22Rv1 (cell line): ENCODE results near the gene CDK6.
"Not testable (repeated sequence)": the region's sequence is repeated elsewhere in the genome, so short reads cannot be mapped to it uniquely, and the experiment has no call there.

Experiments
- H3K27ac ChIP-seq: fragments of 450-650 bp; 2 replicates; pipeline ENCODE4 v1.5.1; 2017
- CTCF ChIP-seq: fragments of 450-650 bp; IDR thresholded peaks from 2 replicates; pipeline ENCODE4 v1.5.1; 2017; ENCODE audit warnings: mild to moderate bottlenecking
- ZFX ChIP-seq: fragments of 450-650 bp; IDR thresholded peaks from 2 replicates; pipeline ENCODE4 v1.6.1; 2017; ENCODE audit warnings: antibody characterized with exemption, borderline replicate concordance

The CDK6 gene

GRCh38 chr7:92836489-92836999 is at the start of gene CDK6:
Gene CDK6, minus strand, starts transcription at chr7:92836573. Its CDS starts 3,250 bp downstream, at chr7:92833323.
- no peak within 1 kb of the TSS for H3K27ac ChIP-seq
- TF ChIP-seq ZFX, result no peak

- not testable (repeated sequence) for H3K27ac ChIP-seq
Measured at GRCh38 chr7:92886039-92886438, 49.7 kb upstream of the CDK6 start.

- TF ChIP-seq ZFX, result no peak
- no peak for TF ChIP-seq CTCF
- H3K27ac ChIP-seq, result no peak overlapping the region
Measured at GRCh38 chr7:92884218-92884617, 47.8 kb upstream of the CDK6 start.

- no peak for TF ChIP-seq CTCF
- TF ChIP-seq ZFX, result no peak
Measured at GRCh38 chr7:92882760-92883159, 46.4 kb upstream of the CDK6 start.

GRCh38 chr7:92881091-92881485 is 44.7 kb upstream of the CDK6 start:
- no peak overlapping the region for H3K27ac ChIP-seq
- TF ChIP-seq ZFX, result no peak
- no peak for TF ChIP-seq CTCF

More at GRCh38 chr7:92882760-92883159, 46.4 kb upstream of the CDK6 start:
- no peak overlapping the region for H3K27ac ChIP-seq

- H3K27ac ChIP-seq, result no peak overlapping the region
- no peak for TF ChIP-seq ZFX
- peak; percentile 27 for TF ChIP-seq CTCF
Measured at GRCh38 chr7:92880212-92881090, 44.1 kb upstream of the CDK6 start.

- H3K27ac ChIP-seq, result no peak overlapping the region
- TF ChIP-seq ZFX, result no peak
- no peak for TF ChIP-seq CTCF
Measured at GRCh38 chr7:92877367-92877766, 41.0 kb upstream of the CDK6 start.

GRCh38 chr7:92876836-92877235 is 40.5 kb upstream of the CDK6 start:
- TF ChIP-seq ZFX, result no peak
- no peak for TF ChIP-seq CTCF

More at GRCh38 chr7:92876836-92877235, 40.5 kb upstream of the CDK6 start:
- no peak overlapping the region for H3K27ac ChIP-seq
